GM12878 (cell line): ENCODE measurements around the gene CCNYL1. TPM values are rescaled to one million over a fixed set of nuclear protein-coding genes. Genes with fewer than 3 reads are reported as not detected.

Source experiments
- EED ChIP-seq: sonication (generic); IDR thresholded peaks from 2 replicates; pipeline ENCODE4 v1.6.1; 2016; ENCODE audit warnings: antibody characterized with exemption, low read depth
- ESRRA ChIP-seq: IDR thresholded peaks from 2 replicates; pipeline ENCODE4 v1.6.1; 2012; ENCODE audit warnings: mild to moderate bottlenecking, low read length, improper control_type of control experiment
- FOXM1 ChIP-seq: IDR thresholded peaks from 2 replicates; pipeline ENCODE4 v1.6.1; 2012; ENCODE audit warnings: low read depth, mild to moderate bottlenecking, inconsistent platforms, low read length, moderate library complexity
- IKZF1 ChIP-seq: fragments of 450-650 bp; conservative IDR thresholded peaks from 2 replicates; pipeline ENCODE4 v1.6.1; 2017; ENCODE audit warnings: antibody characterized with exemption, mild to moderate bottlenecking
- IRF3 ChIP-seq: fragments of 450-650 bp; IDR thresholded peaks from 2 replicates; pipeline ENCODE4 v1.6.1; 2014; ENCODE audit warnings: mild to moderate bottlenecking
- KLF5 ChIP-seq: fragments of 450-650 bp; IDR thresholded peaks from 2 replicates; pipeline ENCODE4 v1.6.1; 2014; ENCODE audit warnings: mild to moderate bottlenecking; ENCODE audit not compliant: partially characterized antibody
- NFIC ChIP-seq: IDR thresholded peaks from 2 replicates; pipeline ENCODE4 v1.6.1; 2012; ENCODE audit warnings: low read depth, mild to moderate bottlenecking, inconsistent platforms, low read length, moderate library complexity
- NR2C2 ChIP-seq: IDR thresholded peaks from 2 replicates; pipeline ENCODE4 v1.6.1; 2011; ENCODE audit warnings: borderline replicate concordance, low read depth; ENCODE audit not compliant: control insufficient read depth, insufficient read length
- NRF1 ChIP-seq: conservative IDR thresholded peaks from 2 replicates; pipeline ENCODE4 v1.6.1; 2011; ENCODE audit warnings: mild to moderate bottlenecking, low read depth, low read length, improper control_type of control experiment
- PBX3 ChIP-seq: IDR thresholded peaks from 2 replicates; pipeline ENCODE4 v1.6.1; 2011; ENCODE audit warnings: mild to moderate bottlenecking, low read depth, low read length, moderate library complexity; ENCODE audit not compliant: insufficient replicate concordance
- RAD51 ChIP-seq: fragments of 450-650 bp; IDR thresholded peaks from 2 replicates; pipeline ENCODE4 v1.6.1; 2016; ENCODE audit warnings: moderate library complexity, mild to moderate bottlenecking, inconsistent platforms
- RCOR1 ChIP-seq: conservative IDR thresholded peaks from 2 replicates; pipeline ENCODE4 v1.6.1; 2012; ENCODE audit warnings: low read depth, low read length, improper control_type of control experiment
- SP1 ChIP-seq: IDR thresholded peaks from one replicate; pipeline ENCODE4 v1.6.1; 2011; ENCODE audit warnings: low read depth, low read length
- SREBF1 ChIP-seq: IDR thresholded peaks from 2 replicates; pipeline ENCODE4 v1.6.1; 2012; ENCODE audit warnings: mild to moderate bottlenecking, low read length
- ZNF217 ChIP-seq: fragments of 450-650 bp; IDR thresholded peaks from 2 replicates; pipeline ENCODE4 v1.6.1; 2017; ENCODE audit warnings: antibody characterized with exemption, mild to moderate bottlenecking
- ZNF24 ChIP-seq: fragments of 450-650 bp; IDR thresholded peaks from 2 replicates; pipeline ENCODE4 v1.6.1; 2017; ENCODE audit warnings: antibody characterized with exemption, mild to moderate bottlenecking
- polyA plus RNA-seq, 11 experiments: library from polyadenylated mRNA; depleted of rRNA in 4 of 11; unstranded in 6 of 11; stranded (reverse) in 5 of 11; fragments of >200 nt; fragmentation: Nextera tagmentation in 4 of 11; fragmentation: Illumina TruSeq in 1 of 11; extraction: Ambion mirVana in 4 of 11; extraction: Trizol in 1 of 11; gene quantifications; 1 replicate in 1 of 11; 2 replicates in 10 of 11; pipeline versions ENCODE4 v1.2.1 to v1.2.3, GENCODE V29; 2011 to 2016; ENCODE audit warnings: inconsistent platforms in 2 of 11, missing spikeins in 2 of 11, low read depth in 1 of 11
- total RNA-seq, 4 experiments: library from RNA; depleted of rRNA in 3 of 4; stranded (reverse); fragments of >200 nt in 3 of 4; fragmentation: Illumina TruSeq in 1 of 4; extraction: Trizol in 1 of 4; gene quantifications; 2 replicates each; pipeline versions ENCODE4 v1.2.1 to v1.2.3, GENCODE V29; 2013 to 2021
- TF ChIP-seq, protein P1 (sequence below): IDR thresholded peaks from 2 replicates; pipeline ENCODE4 v1.6.1; 2011; ENCODE audit warnings: low read depth, low read length, improper control_type of control experiment, borderline replicate concordance
- TF ChIP-seq, protein P2 (sequence below): IDR thresholded peaks from 2 replicates; pipeline ENCODE4 v1.6.1; 2012; ENCODE audit warnings: low read length, inconsistent platforms
- TF ChIP-seq, protein P3 (sequence below): fragments of 450-650 bp; IDR thresholded peaks from 2 replicates; pipeline ENCODE4 v1.6.1; 2017; ENCODE audit warnings: mild to moderate bottlenecking, moderate library complexity

CCNYL1 gene
- total and polyA plus RNA-seq, 10 of the 15 experiments (the other 5 are each of a cell fraction or from before 2014, with no cell fraction given), result 1.8 to 12.3 (median 5.9) TPM

DNA sequence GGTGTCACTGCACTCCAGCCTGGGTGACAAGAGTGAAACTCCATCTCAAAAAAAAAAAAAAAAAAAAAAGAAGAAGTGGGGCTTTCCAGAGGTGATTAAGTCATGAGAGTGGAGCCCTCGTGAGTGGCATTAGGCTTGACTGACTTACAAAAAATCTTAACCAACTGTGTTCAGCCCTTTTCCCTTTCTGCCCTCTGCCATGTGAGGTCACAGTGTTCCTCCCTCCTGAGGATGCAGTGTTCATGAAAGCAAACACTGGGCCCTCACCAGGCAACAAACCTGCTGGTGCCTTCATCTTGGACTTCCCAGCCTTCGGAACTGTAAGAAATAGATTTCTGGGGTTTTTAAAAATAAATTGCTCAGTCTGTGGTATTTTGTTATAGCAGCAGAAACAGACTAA, 49.2 kb upstream of the CCNYL1 start (continued):
- TF ChIP-seq, protein P1, sequence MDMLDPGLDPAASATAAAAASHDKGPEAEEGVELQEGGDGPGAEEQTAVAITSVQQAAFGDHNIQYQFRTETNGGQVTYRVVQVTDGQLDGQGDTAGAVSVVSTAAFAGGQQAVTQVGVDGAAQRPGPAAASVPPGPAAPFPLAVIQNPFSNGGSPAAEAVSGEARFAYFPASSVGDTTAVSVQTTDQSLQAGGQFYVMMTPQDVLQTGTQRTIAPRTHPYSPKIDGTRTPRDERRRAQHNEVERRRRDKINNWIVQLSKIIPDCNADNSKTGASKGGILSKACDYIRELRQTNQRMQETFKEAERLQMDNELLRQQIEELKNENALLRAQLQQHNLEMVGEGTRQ, result no peak
- peak; percentile 39; the same call in 1 of the 2 replicates for TF ChIP-seq IKZF1
- no peak for TF ChIP-seq ZNF217
- no peak for TF ChIP-seq FOXM1
- no peak for TF ChIP-seq PBX3
- TF ChIP-seq ZNF24, result no peak
- TF ChIP-seq, protein P2, sequence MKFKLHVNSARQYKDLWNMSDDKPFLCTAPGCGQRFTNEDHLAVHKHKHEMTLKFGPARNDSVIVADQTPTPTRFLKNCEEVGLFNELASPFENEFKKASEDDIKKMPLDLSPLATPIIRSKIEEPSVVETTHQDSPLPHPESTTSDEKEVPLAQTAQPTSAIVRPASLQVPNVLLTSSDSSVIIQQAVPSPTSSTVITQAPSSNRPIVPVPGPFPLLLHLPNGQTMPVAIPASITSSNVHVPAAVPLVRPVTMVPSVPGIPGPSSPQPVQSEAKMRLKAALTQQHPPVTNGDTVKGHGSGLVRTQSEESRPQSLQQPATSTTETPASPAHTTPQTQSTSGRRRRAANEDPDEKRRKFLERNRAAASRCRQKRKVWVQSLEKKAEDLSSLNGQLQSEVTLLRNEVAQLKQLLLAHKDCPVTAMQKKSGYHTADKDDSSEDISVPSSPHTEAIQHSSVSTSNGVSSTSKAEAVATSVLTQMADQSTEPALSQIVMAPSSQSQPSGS, result 0 out of 2 replicates have a peak, but pooled peaks have one; percentile 60
- TF ChIP-seq RCOR1, result no peak
- no peak for TF ChIP-seq ESRRA
- no peak for TF ChIP-seq NFIC
- TF ChIP-seq, protein P3, sequence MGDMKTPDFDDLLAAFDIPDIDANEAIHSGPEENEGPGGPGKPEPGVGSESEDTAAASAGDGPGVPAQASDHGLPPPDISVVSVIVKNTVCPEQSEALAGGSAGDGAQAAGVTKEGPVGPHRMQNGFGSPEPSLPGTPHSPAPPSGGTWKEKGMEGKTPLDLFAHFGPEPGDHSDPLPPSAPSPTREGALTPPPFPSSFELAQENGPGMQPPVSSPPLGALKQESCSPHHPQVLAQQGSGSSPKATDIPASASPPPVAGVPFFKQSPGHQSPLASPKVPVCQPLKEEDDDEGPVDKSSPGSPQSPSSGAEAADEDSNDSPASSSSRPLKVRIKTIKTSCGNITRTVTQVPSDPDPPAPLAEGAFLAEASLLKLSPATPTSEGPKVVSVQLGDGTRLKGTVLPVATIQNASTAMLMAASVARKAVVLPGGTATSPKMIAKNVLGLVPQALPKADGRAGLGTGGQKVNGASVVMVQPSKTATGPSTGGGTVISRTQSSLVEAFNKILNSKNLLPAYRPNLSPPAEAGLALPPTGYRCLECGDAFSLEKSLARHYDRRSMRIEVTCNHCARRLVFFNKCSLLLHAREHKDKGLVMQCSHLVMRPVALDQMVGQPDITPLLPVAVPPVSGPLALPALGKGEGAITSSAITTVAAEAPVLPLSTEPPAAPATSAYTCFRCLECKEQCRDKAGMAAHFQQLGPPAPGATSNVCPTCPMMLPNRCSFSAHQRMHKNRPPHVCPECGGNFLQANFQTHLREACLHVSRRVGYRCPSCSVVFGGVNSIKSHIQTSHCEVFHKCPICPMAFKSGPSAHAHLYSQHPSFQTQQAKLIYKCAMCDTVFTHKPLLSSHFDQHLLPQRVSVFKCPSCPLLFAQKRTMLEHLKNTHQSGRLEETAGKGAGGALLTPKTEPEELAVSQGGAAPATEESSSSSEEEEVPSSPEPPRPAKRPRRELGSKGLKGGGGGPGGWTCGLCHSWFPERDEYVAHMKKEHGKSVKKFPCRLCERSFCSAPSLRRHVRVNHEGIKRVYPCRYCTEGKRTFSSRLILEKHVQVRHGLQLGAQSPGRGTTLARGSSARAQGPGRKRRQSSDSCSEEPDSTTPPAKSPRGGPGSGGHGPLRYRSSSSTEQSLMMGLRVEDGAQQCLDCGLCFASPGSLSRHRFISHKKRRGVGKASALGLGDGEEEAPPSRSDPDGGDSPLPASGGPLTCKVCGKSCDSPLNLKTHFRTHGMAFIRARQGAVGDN, result peak; percentile 68; the same call in 1 of the 2 replicates
- peak; percentile 45; the same call in 1 of the 2 replicates for TF ChIP-seq RAD51
- TF ChIP-seq KLF5, result no peak
- TF ChIP-seq NRF1, result no peak
- 0 out of 2 replicates have a peak, but pooled peaks have one; percentile 15 for TF ChIP-seq EED
- TF ChIP-seq SP1, result no peak
- no peak for TF ChIP-seq NR2C2
- no peak for TF ChIP-seq SREBF1
- no peak for TF ChIP-seq IRF3
